ENCODE measurements around the gene NUMBL. TPM values are rescaled to one million over a fixed set of nuclear protein-coding genes. Genes with fewer than 3 reads are reported as not detected.
A peak's percentile ranks its signal among the peaks of the same experiment; 100 is the strongest.

NUMBL gene
- polyA plus RNA-seq, 2 of the 4 experiments (the other 2 are of a cell fraction) = 21.1 to 28.7 TPM

GRCh38 chr19:40737102-40737644, 46.7 kb upstream of the NUMBL start:
- CTCF ChIA-PET = interaction anchor here (1.0 to 17.9 kb wide), 5 partner anchors 6 to 74 kb away, joined by 3 to 199 read pairs (median 4); partner anchors contain the start of genes ACTMAP, RAB4B and SNRPA
- H3K4me3 ChIP-seq = no peak overlapping the region
- ATAC-seq (no peak), DNase-seq (ENCODE audit: low read depth in 1 of 2, low spot score in 1 of 2) (no peak), FAIRE-seq (no peak)
- no peak for TF ChIP-seq HOXA7 (CRISPR knock-in tag; IDR thresholded peaks at IDR 0.05)
- TF ChIP-seq TP53 (CRISPR knock-in tag; IDR thresholded peaks at IDR 0.05) = no peak
- TF ChIP-seq USF2 (IDR thresholded peaks at IDR 0.05) = 0 out of 2 replicates have a peak, but pooled peaks have one; percentile 14
- no peak for TF ChIP-seq CHD4 (IDR thresholded peaks at IDR 0.05; ENCODE audit: borderline replicate concordance)
- H3K9me3 ChIP-seq = no peaks in the 10 kb centered on the region
- H3K4me2 ChIP-seq = no peak overlapping the region
- H3K4me1 ChIP-seq = no peaks in the 10 kb centered on the region
- POLR2A ChIA-PET = interaction anchor here (1.2 kb wide), 1 partner anchor 13 kb away, joined by 3 read pairs; the partner anchor contains the start of gene ACTMAP
- 93% methylated on average over 9 of the region's 9 CpGs for WGBS (ENCODE audit: missing lambda C conversion rate)
- H3K27ac ChIP-seq = no peak overlapping the region

- TF ChIP-seq CBX8 (IDR thresholded peaks at IDR 0.05) = no peak
- TF ChIP-seq HDAC2 (IDR thresholded peaks at IDR 0.05) = no peak
- TF ChIP-seq ATOH8 (CRISPR knock-in tag; IDR thresholded peaks at IDR 0.05; ENCODE audit: low read depth) = no peak
- no peak for TF ChIP-seq CHD2 (IDR thresholded peaks at IDR 0.05; ENCODE audit: low read length, partially characterized antibody)
- TF ChIP-seq MAFK (IDR thresholded peaks at IDR 0.05; ENCODE audit: partially characterized antibody) = no peak
- no peak for TF ChIP-seq NR3C1 (IDR thresholded peaks at IDR 0.05)
- TF ChIP-seq ZFP36 (IDR thresholded peaks at IDR 0.05; ENCODE audit: borderline replicate concordance, partially characterized antibody) = no peak
- TF ChIP-seq REST (IDR thresholded peaks at IDR 0.05) = no peak
- TF ChIP-seq POLR2AphosphoS2 (conservative IDR thresholded peaks at IDR 0.05; ENCODE audit: low read length) = no peak
- TF ChIP-seq CBX2 (IDR thresholded peaks at IDR 0.05; ENCODE audit: borderline replicate concordance, low read depth) = no peak
- no peak for TF ChIP-seq HMGXB4 (CRISPR knock-in tag; IDR thresholded peaks at IDR 0.05; ENCODE audit: borderline replicate concordance)
- 87% methylated on average over 9 of the region's 9 CpGs for WGBS (ENCODE audit: missing lambda C conversion rate)
- ATAC-seq (no peak), DNase-seq (ENCODE audit: low read depth in 1 of 2, low spot score in 1 of 2) (no peak), FAIRE-seq (no peak)
- POLR2A ChIA-PET = interaction anchor here (1.2 kb wide), 1 partner anchor 14 kb away, joined by 3 read pairs; the partner anchor contains the start of gene ACTMAP
- Histone ChIP-seq H3K4me2 (no peak overlapping the region), H3K4me3 (no peak overlapping the region), H3K27ac (no peak overlapping the region), H3K4me1 (no peaks in the 10 kb centered on the region), H3K9me3 (no peaks in the 10 kb centered on the region)
- CTCF ChIA-PET = interaction anchor here (1.0 to 17.9 kb wide), 5 partner anchors 7 to 74 kb away, joined by 3 to 199 read pairs (median 4); partner anchors contain the start of genes ACTMAP and SNRPA
Measured at GRCh38 chr19:40736661-40737060, 46.2 kb upstream of the NUMBL start.

All from A549 (cell line).